ENCODE measurements around the gene KRT82. TPM values are rescaled to one million over a fixed set of nuclear protein-coding genes. Genes with fewer than 3 reads are reported as not detected.
A peak's percentile ranks its signal among the peaks of the same experiment; 100 is the strongest.

The KRT82 gene
- total and polyA plus RNA-seq, 4 experiments from 2014 or later, result not detected

DNA sequence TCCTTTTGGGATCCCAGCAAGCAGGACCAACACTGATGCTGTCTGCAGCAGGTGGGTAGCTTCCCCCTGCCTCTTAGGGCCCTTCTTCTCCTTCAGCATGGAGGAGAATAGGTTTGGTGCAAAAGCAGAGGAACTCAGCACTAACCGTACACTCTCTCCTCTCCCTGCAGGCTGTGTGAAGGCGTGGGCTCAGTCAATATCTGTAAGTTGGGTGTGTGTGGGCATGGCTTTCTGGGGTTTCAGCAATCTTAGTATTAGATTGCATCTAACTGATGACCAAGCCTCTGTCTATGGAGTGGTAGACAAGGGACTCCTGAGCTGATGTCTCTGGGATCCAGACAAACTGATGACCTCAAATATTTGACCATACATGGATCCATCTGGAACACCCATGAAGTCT lies 53.2 kb downstream of the KRT82 start:
- H3K4me3 Mint-ChIP-seq, result no peak overlapping the region
- no peaks in the 10 kb centered on the region for H3K9me3 Mint-ChIP-seq
- Histone ChIP-seq H3K27ac (ENCODE audit: low read depth, low read length) (no peak overlapping the region), H3K9me3 (ENCODE audit: control insufficient read depth in 1 of 2, low read length in 2 of 2) (no peaks in the 10 kb centered on the region), H3K4me3 (ENCODE audit: low read length in 2 of 2) (no peak overlapping the region), H3K27me3 (ENCODE audit: insufficient read depth, low read length) (no peaks in the 10 kb centered on the region), H3K36me3 (ENCODE audit: insufficient read depth, low read length) (no peaks in the 10 kb centered on the region), H3K4me1 (ENCODE audit: insufficient read depth, low read length) (peaks cover 19% of the 10 kb centered on the region)
- ChIA-PET POLR2A (ENCODE audit: partially characterized antibody) (no interaction called here), CTCF (ENCODE audit: partially characterized antibody) (interaction anchor here (1.8 kb wide), 1 partner anchor 25 kb away, joined by 9 read pairs; no protein-coding TSS in a partner anchor)
- H3K4me1 Mint-ChIP-seq, result peaks cover 15 to 25% (median 18%) of the 10 kb centered on the region in 4 donors
- peak overlapping the region in 2 of 7 donors; percentile 27 to 30 for H3K27ac Mint-ChIP-seq
- intact Hi-C loops (cut with micrococcal nuclease), result no loop called here
- no peaks in the 10 kb centered on the region for H3K36me3 Mint-ChIP-seq
- no peak for DNase-seq
- peaks cover 7% of the 10 kb centered on the region in 2 donors for H3K27me3 Mint-ChIP-seq

DNA sequence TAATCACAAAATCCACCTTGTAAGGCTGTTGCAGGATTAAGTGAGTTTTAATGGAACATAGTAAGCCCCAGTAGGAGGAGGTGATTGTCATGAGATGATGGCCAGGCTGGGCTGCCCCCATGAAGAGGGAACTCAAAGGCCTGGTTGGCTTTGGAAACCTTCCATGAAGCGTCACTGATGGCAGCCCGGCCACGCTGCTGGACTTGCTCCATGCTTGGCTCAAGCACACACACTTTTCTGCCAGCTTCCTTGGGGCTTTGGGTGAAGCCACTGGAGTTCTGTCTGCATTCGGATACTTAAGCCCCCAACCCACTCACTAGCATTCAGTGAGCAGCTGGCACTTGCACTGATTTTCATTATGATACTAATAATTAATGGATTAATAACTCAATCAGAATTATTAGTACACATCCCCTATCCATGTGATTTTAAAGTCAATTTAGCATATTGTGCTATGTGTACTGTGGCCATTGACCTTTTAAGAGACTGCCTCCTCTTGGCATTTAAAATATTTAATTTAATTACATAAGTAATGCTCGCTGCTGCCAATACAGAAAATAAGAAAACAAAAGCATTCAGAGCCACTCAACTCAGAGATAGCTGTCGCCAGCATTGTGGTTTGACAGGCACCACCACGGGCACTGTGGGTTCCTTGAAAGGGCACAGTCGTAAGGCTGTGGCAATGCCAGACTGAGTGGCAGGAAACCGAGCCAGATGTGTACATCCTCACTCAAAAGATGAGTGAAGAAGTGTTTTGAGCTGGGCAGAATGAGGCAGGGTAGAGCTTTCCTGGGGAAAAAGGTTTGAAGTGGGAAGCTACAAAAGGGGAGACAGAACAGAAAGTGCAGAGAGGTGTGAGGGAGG lies 54.7 kb downstream of the KRT82 start:
- Mint-ChIP-seq H3K36me3 (no peaks in the 10 kb centered on the region), H3K4me1 (peaks cover 15 to 23% (median 18%) of the 10 kb centered on the region in 4 donors), H3K9me3 (no peaks in the 10 kb centered on the region), H3K4me3 (peak overlapping the region in 6 of 8 donors; percentile 1 to 74 (median 36)), H3K27ac (peak overlapping the region in 6 of 7 donors; percentile 1 to 81 (median 30)), H3K27me3 (peaks cover 5 to 7% of the 10 kb centered on the region in 2 donors)
- H3K9me3 ChIP-seq (ENCODE audit: control insufficient read depth in 1 of 2, low read length in 2 of 2), result no peaks in the 10 kb centered on the region
- intact Hi-C loops (cut with micrococcal nuclease), result no loop called here
- no peaks in the 10 kb centered on the region for H3K36me3 ChIP-seq (ENCODE audit: insufficient read depth, low read length)
- DNase-seq, result peak; percentile 54 to 82 (median 73)
- H3K27ac ChIP-seq (ENCODE audit: low read depth, low read length), result no peak overlapping the region
- no peaks in the 10 kb centered on the region for H3K27me3 ChIP-seq (ENCODE audit: insufficient read depth, low read length)
- no peak overlapping the region for H3K4me3 ChIP-seq (ENCODE audit: low read length in 2 of 2)
- CTCF ChIA-PET (ENCODE audit: partially characterized antibody), result interaction anchor here (0.5 to 1.8 kb wide), 4 partner anchors 23 to 195 kb away, joined by 3 to 9 read pairs (median 4); no protein-coding TSS in a partner anchor
- peaks cover 19% of the 10 kb centered on the region for H3K4me1 ChIP-seq (ENCODE audit: insufficient read depth, low read length)
- POLR2A ChIA-PET (ENCODE audit: partially characterized antibody), result no interaction called here

DNA sequence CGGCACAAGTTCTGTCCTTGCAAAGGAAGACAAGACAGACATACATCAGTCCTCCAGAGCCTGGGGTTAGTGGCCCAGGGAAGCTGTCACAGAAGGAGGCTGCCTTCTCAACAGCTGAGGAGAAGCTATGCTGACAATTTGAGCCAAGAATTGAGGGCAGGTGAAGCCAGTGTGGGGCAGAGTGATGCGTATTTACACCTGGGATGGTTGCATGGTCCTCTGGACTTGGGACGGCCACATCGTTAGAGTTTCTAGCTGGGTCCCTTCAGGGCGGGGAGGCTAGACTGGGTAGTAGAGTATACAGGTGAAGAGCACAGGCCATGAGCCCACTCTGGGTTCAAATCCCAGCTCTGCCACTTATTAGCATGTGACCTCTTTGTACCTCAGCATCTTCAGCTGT lies 55.3 kb downstream of the KRT82 start:
- Mint-ChIP-seq H3K9me3 (no peaks in the 10 kb centered on the region), H3K4me3 (peak overlapping the region in 1 of 8 donors; percentile 23), H3K4me1 (peaks cover 15 to 23% (median 18%) of the 10 kb centered on the region in 4 donors), H3K27ac (peak overlapping the region in 2 of 7 donors; percentile 21 to 57), H3K27me3 (peaks cover 5 to 7% of the 10 kb centered on the region in 2 donors), H3K36me3 (no peaks in the 10 kb centered on the region)
- Histone ChIP-seq H3K4me3 (ENCODE audit: low read length in 2 of 2) (no peak overlapping the region), H3K4me1 (ENCODE audit: insufficient read depth, low read length) (peaks cover 19% of the 10 kb centered on the region), H3K9me3 (ENCODE audit: control insufficient read depth in 1 of 2, low read length in 2 of 2) (no peaks in the 10 kb centered on the region), H3K27ac (ENCODE audit: low read depth, low read length) (no peak overlapping the region), H3K27me3 (ENCODE audit: insufficient read depth, low read length) (no peaks in the 10 kb centered on the region), H3K36me3 (ENCODE audit: insufficient read depth, low read length) (no peaks in the 10 kb centered on the region)
- ChIA-PET CTCF (ENCODE audit: partially characterized antibody) (interaction anchor here (0.5 to 1.7 kb wide), 3 partner anchors 23 to 194 kb away, joined by 3 to 5 read pairs (median 5); no protein-coding TSS in a partner anchor), POLR2A (ENCODE audit: partially characterized antibody) (no interaction called here)
- DNase-seq, result no peak
- intact Hi-C loops (cut with micrococcal nuclease), result no loop called here

DNA sequence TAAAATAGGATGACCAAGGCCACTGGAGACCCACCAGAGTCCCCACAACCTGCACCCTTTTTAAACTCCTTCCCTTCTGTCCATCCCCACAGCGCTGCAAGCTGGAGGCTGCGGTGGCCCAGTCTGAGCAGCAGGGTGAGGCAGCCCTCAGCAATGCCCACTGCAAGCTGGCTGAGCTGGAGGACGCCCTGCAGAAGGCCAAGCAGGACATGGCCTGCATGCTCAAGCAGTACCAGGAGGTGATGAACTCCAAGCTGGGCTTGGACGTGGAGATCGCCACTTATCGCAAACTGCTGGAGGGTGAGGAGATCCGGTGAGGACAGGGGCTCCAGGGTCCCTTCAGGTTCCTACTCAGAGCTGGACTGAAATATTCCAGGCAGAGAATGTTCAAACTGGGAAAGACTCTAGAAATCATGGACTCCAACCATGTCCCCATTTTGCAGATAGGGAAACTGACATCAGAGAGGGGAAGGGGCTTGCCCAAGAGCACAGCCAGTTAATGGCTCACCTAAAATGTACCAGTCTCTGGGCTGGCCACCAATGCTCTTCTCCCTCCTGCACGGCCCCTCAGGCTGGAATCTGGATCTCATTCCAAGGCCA lies 56.0 kb downstream of the KRT82 start:
- H3K27me3 ChIP-seq (ENCODE audit: insufficient read depth, low read length), result no peaks in the 10 kb centered on the region
- no peak overlapping the region for H3K27ac ChIP-seq (ENCODE audit: low read depth, low read length)
- H3K9me3 ChIP-seq (ENCODE audit: control insufficient read depth in 1 of 2, low read length in 2 of 2), result no peaks in the 10 kb centered on the region
- Mint-ChIP-seq H3K4me1 (peaks cover 15 to 23% (median 18%) of the 10 kb centered on the region in 4 donors), H3K9me3 (no peaks in the 10 kb centered on the region), H3K4me3 (no peak overlapping the region), H3K36me3 (no peaks in the 10 kb centered on the region), H3K27me3 (peaks cover 5 to 7% of the 10 kb centered on the region in 2 donors), H3K27ac (no peak overlapping the region)
- peaks cover 19% of the 10 kb centered on the region for H3K4me1 ChIP-seq (ENCODE audit: insufficient read depth, low read length)
- no peaks in the 10 kb centered on the region for H3K36me3 ChIP-seq (ENCODE audit: insufficient read depth, low read length)
- H3K4me3 ChIP-seq (ENCODE audit: low read length in 2 of 2), result no peak overlapping the region
- POLR2A ChIA-PET (ENCODE audit: partially characterized antibody), result no interaction called here
- CTCF ChIA-PET (ENCODE audit: partially characterized antibody), result interaction anchor here (1.5 to 1.7 kb wide), 2 partner anchors 23 to 193 kb away, joined by 5 read pairs; no protein-coding TSS in a partner anchor
- intact Hi-C loops (cut with micrococcal nuclease), result no loop called here
- no peak for DNase-seq

DNA sequence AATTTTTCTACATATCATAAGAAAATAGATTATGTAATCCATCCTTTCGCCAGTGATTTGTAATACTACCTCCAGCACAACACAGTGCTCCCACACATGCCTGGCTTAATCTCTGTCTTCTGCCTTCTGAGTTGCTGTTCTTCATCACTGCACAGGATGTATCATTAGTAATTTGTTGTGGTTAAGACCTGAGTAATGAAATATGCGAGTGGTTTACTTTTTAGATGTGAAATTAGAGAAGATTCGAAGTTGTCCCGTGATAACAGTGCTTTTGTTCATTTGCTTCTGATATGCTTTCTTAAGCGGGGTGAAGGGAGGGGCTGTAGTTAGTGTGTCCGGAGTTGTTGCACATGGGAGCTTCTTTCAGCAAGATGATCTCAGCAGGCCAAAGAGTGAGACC lies 56.9 kb downstream of the KRT82 start:
- no peak overlapping the region for H3K27ac ChIP-seq (ENCODE audit: low read depth, low read length)
- H3K27ac Mint-ChIP-seq, result no peak overlapping the region
- no peaks in the 10 kb centered on the region for H3K9me3 ChIP-seq (ENCODE audit: control insufficient read depth in 1 of 2, low read length in 2 of 2)
- ChIA-PET CTCF (ENCODE audit: partially characterized antibody) (no interaction called here), POLR2A (ENCODE audit: partially characterized antibody) (no interaction called here)
- H3K4me1 ChIP-seq (ENCODE audit: insufficient read depth, low read length), result peaks cover 19% of the 10 kb centered on the region
- H3K27me3 Mint-ChIP-seq, result peaks cover 4 to 5% of the 10 kb centered on the region in 2 donors
- intact Hi-C loops (cut with micrococcal nuclease), result no loop called here
- peaks cover 15 to 23% (median 18%) of the 10 kb centered on the region in 4 donors for H3K4me1 Mint-ChIP-seq
- H3K36me3 ChIP-seq (ENCODE audit: insufficient read depth, low read length), result no peaks in the 10 kb centered on the region
- no peaks in the 10 kb centered on the region for H3K9me3 Mint-ChIP-seq
- H3K36me3 Mint-ChIP-seq, result no peaks in the 10 kb centered on the region
- no peak for DNase-seq
- H3K4me3 ChIP-seq (ENCODE audit: low read length in 2 of 2), result no peak overlapping the region
- H3K4me3 Mint-ChIP-seq, result no peak overlapping the region
- H3K27me3 ChIP-seq (ENCODE audit: insufficient read depth, low read length), result no peaks in the 10 kb centered on the region

DNA sequence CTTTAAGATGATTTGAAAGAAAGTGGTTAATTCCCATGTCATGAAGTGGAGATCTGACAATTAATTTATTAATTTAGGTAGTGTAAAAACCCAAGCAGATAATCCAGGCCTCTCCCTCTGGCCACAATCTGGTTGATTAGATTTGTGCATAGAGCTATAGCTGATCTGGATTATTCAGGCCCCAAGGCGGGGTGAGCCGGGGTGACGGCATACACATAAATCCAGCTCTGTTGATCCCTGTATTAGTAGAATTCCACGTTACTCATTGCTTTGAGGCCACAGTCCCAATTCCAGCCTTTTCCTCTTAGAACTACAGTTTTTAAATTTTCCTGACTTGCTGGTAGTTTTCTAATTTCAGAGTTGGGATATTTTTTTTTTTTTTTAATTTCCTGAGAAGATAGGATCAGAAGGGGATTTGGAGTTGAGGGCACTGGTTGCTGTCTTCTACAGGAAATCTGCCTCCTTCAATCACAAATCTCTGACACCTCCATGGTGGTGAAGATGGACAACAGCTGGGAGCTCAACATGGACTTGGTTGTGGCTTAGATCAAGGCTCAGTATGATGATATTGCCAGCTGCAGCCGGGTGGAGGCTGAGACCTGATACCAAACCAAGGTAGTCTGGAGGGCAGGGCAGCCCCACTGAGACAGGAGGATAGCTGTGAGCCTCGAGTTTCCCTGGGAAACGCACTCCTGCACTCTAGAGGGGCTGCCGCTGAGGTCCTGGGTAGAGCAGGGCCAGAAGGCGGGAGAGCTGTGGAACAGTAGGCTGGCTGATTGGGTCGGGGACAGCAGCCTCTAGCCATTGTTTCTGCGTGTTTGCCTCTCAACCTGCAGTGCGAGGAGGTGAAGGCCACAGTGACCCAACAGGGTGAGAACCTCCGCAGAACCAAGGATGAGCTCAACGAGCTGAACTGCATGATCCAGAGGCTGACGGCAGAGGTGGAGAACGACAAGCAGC lies 58.3 kb downstream of the KRT82 start:
- Mint-ChIP-seq H3K27me3 (peaks cover 4 to 5% of the 10 kb centered on the region in 2 donors), H3K36me3 (no peaks in the 10 kb centered on the region), H3K27ac (no peak overlapping the region), H3K4me1 (peaks cover 12 to 19% (median 17%) of the 10 kb centered on the region in 4 donors), H3K4me3 (no peak overlapping the region), H3K9me3 (peaks cover 0 to 3% (median 0%) of the 10 kb centered on the region in 8 donors)
- no peaks in the 10 kb centered on the region for H3K9me3 ChIP-seq (ENCODE audit: control insufficient read depth in 1 of 2, low read length in 2 of 2)
- no peak for DNase-seq
- POLR2A ChIA-PET (ENCODE audit: partially characterized antibody), result interaction anchor here (1.0 kb wide), 1 partner anchor 15 kb away, joined by 3 read pairs; no protein-coding TSS in a partner anchor
- no peak overlapping the region for H3K4me3 ChIP-seq (ENCODE audit: low read length in 2 of 2)
- CTCF ChIA-PET (ENCODE audit: partially characterized antibody), result interaction anchor here (1.7 kb wide), 1 partner anchor 14 kb away, joined by 4 read pairs; no protein-coding TSS in a partner anchor
- no peaks in the 10 kb centered on the region for H3K36me3 ChIP-seq (ENCODE audit: insufficient read depth, low read length)
- H3K27me3 ChIP-seq (ENCODE audit: insufficient read depth, low read length), result no peaks in the 10 kb centered on the region
- no peak overlapping the region for H3K27ac ChIP-seq (ENCODE audit: low read depth, low read length)
- intact Hi-C loops (cut with micrococcal nuclease), result no loop called here
- H3K4me1 ChIP-seq (ENCODE audit: insufficient read depth, low read length), result peaks cover 19% of the 10 kb centered on the region

All from CD4-positive, alpha-beta memory T cell (primary cell).